Esophagus muscularis mucosa (tissue), 4 donors: ENCODE measurements around the gene PRSS8. TPM values are rescaled to one million over a fixed set of nuclear protein-coding genes. Genes with fewer than 3 reads are reported as not detected.

Source experiments
- DNase-seq: peaks from one replicate; pipeline ENCODE4 v3.0.0-alpha.2; 2017; ENCODE audit errors: extremely low spot score
- H3K27ac ChIP-seq, 4 donors: fragments of 200-600 bp; sonication (generic); replicated peaks in 1 of 4; 1 replicate in 3 of 4; 2 replicates in 1 of 4; pipeline ENCODE4 v1.5.1; 2016 to 2019; ENCODE audit warnings: mild to moderate bottlenecking in 1 of 4
- H3K27me3 ChIP-seq, 4 donors: fragments of 200-600 bp; sonication (generic); one replicate each; pipeline versions ENCODE4 v1.5.1 to v1.6.0; 2016 to 2019
- H3K36me3 ChIP-seq, 4 donors: fragments of 200-600 bp; sonication (generic); one replicate each; pipeline ENCODE4 v1.5.1; 2016 to 2019
- H3K4me1 ChIP-seq, 4 donors: fragments of 200-600 bp; sonication (generic); one replicate each; pipeline ENCODE4 v1.5.1; 2016 to 2019
- H3K4me3 ChIP-seq, 4 donors: fragments of 200-600 bp; sonication (generic); 1 replicate in 2 of 4; 2 replicates in 2 of 4; pipeline ENCODE4 v1.5.1; 2016 to 2019; ENCODE audit warnings: mild to moderate bottlenecking in 4 of 4, moderate library complexity in 1 of 4
- H3K9me3 ChIP-seq, 4 donors: fragments of 200-600 bp; sonication (generic); 1 replicate in 3 of 4; 2 replicates in 1 of 4; pipeline ENCODE4 v1.5.1; 2016 to 2019
- CTCF ChIP-seq, 3 experiments: fragments of 200-600 bp in 2 of 3; fragments of 450-650 bp in 1 of 3; sonication (generic) in 2 of 3; IDR thresholded peaks; one replicate each; pipeline ENCODE4 v1.5.1; 2017 to 2019; ENCODE audit warnings: antibody characterized with exemption in 3 of 3, mild to moderate bottlenecking in 2 of 3, moderate library complexity in 1 of 3
- EP300 ChIP-seq: sonication (generic); formaldehyde crosslinking; IDR thresholded peaks from one replicate; pipeline ENCODE4 v1.6.1; 2017; ENCODE audit warnings: antibody characterized with exemption
- POLR2A ChIP-seq: fragments of 450-650 bp; IDR thresholded peaks from one replicate; pipeline ENCODE4 v1.6.1; 2017; ENCODE audit warnings: antibody characterized with exemption, moderate library complexity, mild to moderate bottlenecking, low read depth
- POLR2AphosphoS5 ChIP-seq, 2 donors: sonication (generic); formaldehyde crosslinking; IDR thresholded peaks; one replicate each; pipeline ENCODE4 v1.6.1; 2017; ENCODE audit warnings: antibody characterized with exemption in 2 of 2
- WGBS: methylation state at CpG from one replicate; pipeline ENCODE4 v1.1.5; 2018; 5-methylcytosine and 5-hydroxymethylcytosine counted together
- intact Hi-C: fragments of 100-400 bp; cut with DNase I; formaldehyde crosslinking; loops from one replicate; pipeline ENCODE4 v1.15.1; 2023
- total RNA-seq, 4 donors: library from RNA; depleted of rRNA; stranded (reverse); fragments of >200 nt; gene quantifications; one replicate each; pipeline versions ENCODE4 v1.1.0 to v1.2.1, GENCODE V29; 2016

The PRSS8 gene
- total RNA-seq, 4 donors from 2014 or later, result 0.34 TPM; not detected in 3

- Histone ChIP-seq H3K27me3 (no peaks in the 10 kb centered on the region), H3K4me3 (no peak overlapping the region), H3K27ac (no peak overlapping the region), H3K36me3 (peaks cover 8 to 100% (median 96%) of the 10 kb centered on the region in 4 donors), H3K9me3 (no peaks in the 10 kb centered on the region), H3K4me1 (peaks cover 3 to 21% (median 12%) of the 10 kb centered on the region in 4 donors)
- intact Hi-C loops, result no loop called here
- DNase-seq, result no peak
- whole genome bisulfite sequencing, result 91% methylated on average over 14 of the region's 18 CpGs
- TF ChIP-seq POLR2AphosphoS5 (IDR thresholded peaks at IDR 0.05), result no peak
- no peak for TF ChIP-seq EP300
- TF ChIP-seq CTCF (IDR thresholded peaks at IDR 0.05), result no peak
- TF ChIP-seq POLR2A, result no peak
These were observed 49.5 kb downstream of the PRSS8 start for GRCh38 chr16:31085873-31086628.

- intact Hi-C loops, result no loop called here
These were observed 50.1 kb downstream of the PRSS8 start for GRCh38 chr16:31085411-31085810.

DNA sequence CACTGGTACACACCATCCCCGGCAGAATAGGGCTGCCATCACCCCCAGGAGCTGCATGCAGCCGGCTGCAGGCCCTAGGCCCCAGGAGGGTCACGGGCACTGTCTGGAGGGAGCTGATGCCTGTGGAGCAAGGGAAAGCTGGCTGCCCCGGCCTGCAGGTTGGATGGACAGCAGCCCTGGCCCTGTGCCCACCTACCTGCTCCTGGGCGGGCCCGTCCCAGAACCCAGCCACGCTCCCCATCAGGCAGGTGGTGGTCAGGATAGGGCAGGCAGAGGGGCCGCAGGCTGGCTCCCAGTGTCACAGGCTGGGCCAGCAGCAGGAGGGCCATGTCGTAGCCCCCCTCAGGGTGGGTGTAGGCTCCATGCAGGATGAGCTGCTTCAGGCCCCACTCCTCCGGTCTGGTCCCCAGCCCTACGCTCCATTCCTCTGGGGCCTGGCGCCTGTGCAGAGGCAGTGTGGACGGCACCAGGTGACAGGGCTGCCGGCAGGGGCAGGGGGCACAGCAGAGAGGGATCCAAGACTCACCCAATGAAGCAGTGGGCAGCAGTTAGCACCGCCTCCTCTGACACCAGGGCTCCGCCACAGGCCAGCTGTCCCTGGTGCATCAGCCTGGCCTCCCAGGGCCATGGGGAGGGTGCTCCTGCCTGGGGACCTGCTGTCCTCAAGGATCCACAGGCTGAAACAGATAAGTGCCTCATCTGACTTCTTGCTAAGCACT, 50.8 kb downstream of the PRSS8 start:
- intact Hi-C loops, result no loop called here
- no peak overlapping the region for H3K4me3 ChIP-seq
- no peaks in the 10 kb centered on the region for H3K9me3 ChIP-seq
- H3K27ac ChIP-seq, result no peak overlapping the region
- no peak for DNase-seq
- TF ChIP-seq POLR2AphosphoS5 (IDR thresholded peaks at IDR 0.05) (no peak), EP300 (no peak), POLR2A (no peak), CTCF (IDR thresholded peaks at IDR 0.05) (no peak)
- H3K4me1 ChIP-seq, result peaks cover 3 to 24% (median 12%) of the 10 kb centered on the region in 4 donors
- H3K27me3 ChIP-seq, result no peaks in the 10 kb centered on the region
- H3K36me3 ChIP-seq, result peaks cover 3 to 100% (median 98%) of the 10 kb centered on the region in 4 donors
- 91% methylated on average over 4 of the region's 16 CpGs for WGBS

More at GRCh38 chr16:31085411-31085810, 50.1 kb downstream of the PRSS8 start:
- no peak for TF ChIP-seq EP300
- no peak for TF ChIP-seq CTCF (IDR thresholded peaks at IDR 0.05)
- Histone ChIP-seq H3K27me3 (no peaks in the 10 kb centered on the region), H3K9me3 (no peaks in the 10 kb centered on the region), H3K4me1 (peaks cover 3 to 24% (median 12%) of the 10 kb centered on the region in 4 donors), H3K36me3 (peaks cover 2 to 100% (median 96%) of the 10 kb centered on the region in 4 donors), H3K27ac (no peak overlapping the region), H3K4me3 (no peak overlapping the region)
- no peak for DNase-seq
- WGBS, result 87% methylated on average over 8 of the region's 8 CpGs

- Histone ChIP-seq H3K36me3 (peaks cover 10 to 100% (median 98%) of the 10 kb centered on the region in 4 donors), H3K27me3 (no peaks in the 10 kb centered on the region), H3K4me3 (no peak overlapping the region), H3K27ac (no peak overlapping the region), H3K9me3 (no peaks in the 10 kb centered on the region), H3K4me1 (peaks cover 3 to 24% (median 12%) of the 10 kb centered on the region in 4 donors)
- 100% methylated on average over 2 of the region's 13 CpGs for WGBS
- DNase-seq, result no peak
- no peak for TF ChIP-seq EP300
- no peak for TF ChIP-seq POLR2A
- TF ChIP-seq CTCF (IDR thresholded peaks at IDR 0.05), result no peak
- TF ChIP-seq POLR2AphosphoS5 (IDR thresholded peaks at IDR 0.05), result no peak
- intact Hi-C loops, result no loop called here
These were observed 51.5 kb downstream of the PRSS8 start for GRCh38 chr16:31083981-31084380.
